HG02852 (cell line): ENCODE measurements around the gene ENTPD2.
"Not testable (repeated sequence)": the region's sequence is repeated elsewhere in the genome, so short reads cannot be mapped to it uniquely, and the experiment has no call there.

Experiments used
- ATAC-seq: cut with Tn5 transposase; IDR thresholded peaks from one replicate; pipeline ENCODE4 v1.9.1; 2021; ENCODE audit warnings: mild to moderate bottlenecking, moderate library complexity; ENCODE audit not compliant: unreplicated experiment

Gene ENTPD2

DNA sequence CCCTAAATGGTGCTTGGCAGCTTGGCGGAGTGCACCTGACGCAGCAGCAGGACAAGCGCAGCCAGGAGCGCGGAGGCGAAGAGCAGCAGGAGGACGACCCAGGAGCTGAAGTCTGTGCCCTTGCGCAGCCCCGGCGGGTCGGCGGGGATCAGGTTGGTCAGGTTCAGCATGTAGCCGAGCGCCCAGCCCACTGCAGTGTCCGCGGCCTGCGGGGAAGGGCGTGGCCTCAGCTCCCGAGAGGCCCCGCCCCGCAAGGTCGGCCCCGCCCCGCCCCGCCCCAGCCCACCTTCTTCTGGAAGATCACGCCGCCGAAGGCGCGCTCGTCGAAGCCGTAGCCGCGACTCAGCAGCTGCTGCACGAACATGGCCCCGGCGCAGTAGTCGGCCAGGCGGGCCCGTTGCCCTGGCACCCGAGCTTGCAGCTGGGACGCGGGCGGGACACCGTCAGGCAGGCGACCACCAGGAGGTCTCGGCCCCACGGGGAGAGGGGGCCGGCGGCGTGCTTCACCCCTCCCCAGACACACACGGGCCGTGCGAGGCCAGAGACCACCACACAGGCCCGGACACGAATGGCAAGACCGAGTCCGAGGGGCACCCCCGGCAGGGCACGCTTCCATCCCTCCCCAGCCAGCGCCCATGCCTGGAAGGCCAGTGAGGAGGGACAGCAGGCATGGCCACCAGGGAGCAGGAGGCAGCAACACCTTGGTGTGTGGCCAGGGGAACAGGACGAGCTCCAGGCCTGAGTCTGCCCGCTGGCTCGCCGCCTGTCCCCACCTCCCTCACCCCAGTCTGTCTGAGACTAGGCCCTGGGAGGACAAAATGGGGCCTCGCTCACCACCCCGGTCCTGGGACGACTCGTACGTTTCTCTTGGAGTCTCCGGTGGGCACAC is 5.0 kb downstream of the ENTPD2 start:
- no peak for ATAC-seq

- ATAC-seq: no peak
These were observed 7.6 kb downstream of the ENTPD2 start, which contains the start of gene NPDC1 for GRCh38 chr9:137046088-137046787. Gene NPDC1 (minus strand): TSS chr9:137046177. CDS start chr9:137045989, 188 bp downstream.

- no peak for ATAC-seq
These were observed 8.4 kb downstream of the ENTPD2 start for GRCh38 chr9:137045294-137046087.

DNA sequence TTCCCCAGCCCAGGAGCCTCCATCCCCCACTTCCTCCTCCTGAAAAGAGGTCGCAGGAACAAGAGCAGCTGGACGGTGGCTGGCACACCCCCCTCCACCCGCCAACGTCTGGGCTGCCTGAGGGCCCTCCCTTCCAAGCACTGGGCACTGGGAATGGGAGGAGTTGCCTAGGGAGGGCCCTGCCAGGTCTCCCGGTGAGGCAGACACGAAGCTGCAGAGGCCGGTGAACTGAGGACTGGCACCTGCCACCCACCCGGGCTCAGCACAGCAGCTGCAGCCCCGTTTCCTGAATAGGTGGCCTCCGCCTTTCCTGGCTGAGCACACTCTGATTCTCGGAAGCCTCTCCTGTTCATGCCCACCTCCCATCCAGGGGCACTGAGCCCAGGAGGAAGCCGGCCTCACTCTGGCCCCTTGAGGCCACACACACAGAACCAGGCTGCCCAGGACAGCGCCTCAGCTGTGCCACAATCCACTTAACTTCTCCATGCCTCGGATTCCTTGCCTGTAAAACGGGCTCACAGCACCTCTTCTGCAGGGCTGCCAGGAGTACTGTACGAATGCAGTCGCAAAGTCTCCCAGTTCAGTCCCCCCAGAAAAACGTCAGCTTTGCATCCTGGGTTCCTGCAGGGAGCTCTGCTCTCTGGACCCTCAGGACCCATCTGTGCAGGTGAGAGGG is 9.2 kb downstream of the ENTPD2 start:
- ATAC-seq: no peak

DNA sequence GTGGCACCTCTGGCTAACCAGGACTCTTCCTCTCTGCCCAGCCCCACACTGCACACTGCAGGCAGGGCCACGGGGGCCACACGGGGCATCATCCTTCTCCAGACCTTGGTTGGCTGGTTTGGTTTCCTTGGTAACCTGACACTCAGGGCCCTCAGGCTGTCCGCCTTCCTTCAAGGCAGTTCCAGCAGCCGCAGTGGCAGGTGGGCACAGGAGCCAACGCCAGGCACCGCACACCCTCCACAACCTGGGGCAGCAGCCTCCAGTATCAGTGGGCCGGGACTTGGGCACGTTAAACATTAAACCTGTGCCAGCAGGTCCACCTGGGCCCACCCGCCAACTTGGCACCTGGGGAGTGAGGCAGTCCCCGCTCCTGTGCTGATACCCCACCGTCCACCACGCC is 9.8 kb downstream of the ENTPD2 start:
- no peak for ATAC-seq

DNA sequence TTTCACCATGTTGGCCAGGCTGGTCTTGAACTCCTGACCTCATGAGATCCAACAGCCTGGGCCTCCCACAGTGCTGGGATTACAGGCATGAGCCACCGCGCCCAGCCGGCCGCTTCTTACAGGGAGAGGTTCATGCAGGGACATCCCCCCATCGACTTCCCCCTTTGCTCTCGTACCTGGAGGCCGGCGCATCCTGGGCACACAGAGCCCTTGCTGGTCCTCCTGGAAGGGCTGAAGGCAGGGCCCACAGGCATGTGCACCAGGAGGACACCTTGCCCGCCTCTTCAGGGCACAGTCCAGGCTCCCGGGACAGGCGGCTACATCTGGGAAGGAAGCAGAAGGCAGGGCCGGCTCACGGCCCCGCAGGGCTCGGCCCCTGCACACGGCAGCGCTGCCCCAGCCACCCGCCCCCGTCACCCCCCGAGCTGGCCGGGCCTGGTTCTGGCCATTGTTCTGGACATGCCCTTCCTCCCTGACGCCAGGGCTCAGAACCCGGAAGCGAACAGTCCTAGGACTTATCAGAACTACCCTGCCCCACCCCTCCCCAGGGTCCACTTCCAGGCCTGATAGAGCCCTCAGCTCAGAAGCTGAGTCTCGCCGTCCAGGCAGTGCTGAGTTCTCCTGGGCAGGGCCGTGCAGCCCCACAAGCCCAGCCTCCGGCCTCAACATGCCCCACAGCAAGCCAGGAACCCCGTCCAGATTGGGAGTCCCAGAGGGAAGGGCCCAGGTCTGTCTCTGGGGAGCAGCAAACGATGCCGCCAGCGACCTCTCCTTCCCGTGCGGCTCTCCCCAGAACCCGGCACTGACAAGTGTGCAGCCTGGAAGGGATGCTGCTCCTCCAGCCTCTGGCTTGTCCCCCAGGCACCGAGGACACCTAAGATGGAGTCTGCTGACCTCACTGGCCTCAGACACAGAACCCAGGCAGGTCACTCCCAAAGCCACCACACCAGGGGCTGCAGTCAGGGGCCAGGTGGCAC is 10.8 kb downstream of the ENTPD2 start:
- ATAC-seq: no peak

- ATAC-seq: no peak
These were observed 12.7 kb downstream of the ENTPD2 start for GRCh38 chr9:137041124-137041523.

GRCh38 chr9:137040568-137040967 is 13.3 kb downstream of the ENTPD2 start:
- no peak for ATAC-seq

DNA sequence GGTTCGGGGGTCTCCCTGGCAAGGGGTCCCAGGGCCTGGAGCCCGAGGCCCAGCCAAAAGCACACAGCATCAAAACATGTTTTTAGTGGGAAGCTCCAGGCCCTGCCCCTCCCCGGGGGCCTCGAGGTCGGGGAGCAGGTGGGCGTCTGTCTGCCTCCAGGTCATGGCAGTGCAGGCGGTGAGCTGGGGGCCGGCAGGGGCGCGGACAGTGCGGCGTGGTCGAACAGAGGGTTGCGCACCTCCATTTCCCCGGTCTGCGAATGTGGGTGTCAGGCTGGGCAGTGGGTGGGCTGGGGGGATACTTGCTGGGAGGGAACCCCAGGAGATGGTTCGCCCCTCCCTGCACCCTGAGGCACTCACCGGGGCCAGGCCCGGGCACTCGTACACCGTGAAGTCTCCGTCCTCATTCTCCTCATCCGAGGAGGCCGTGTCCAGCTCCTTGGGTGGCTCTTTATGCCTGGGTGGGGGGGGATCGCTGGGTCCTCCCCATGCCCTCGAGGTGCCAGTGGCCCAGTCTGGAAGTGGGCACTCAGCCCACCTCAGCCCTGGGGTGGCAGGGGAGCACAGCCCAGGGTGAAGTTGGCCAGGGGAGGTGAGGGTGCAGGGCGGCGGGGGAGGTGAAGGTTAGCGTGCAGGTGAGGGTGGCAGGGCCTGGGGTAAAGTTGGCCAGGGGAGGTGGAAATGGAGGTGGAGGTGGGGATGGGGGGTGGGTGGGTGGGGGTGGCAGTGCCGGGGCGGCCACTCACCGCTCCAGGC is 14.1 kb downstream of the ENTPD2 start:
- no peak for ATAC-seq

GRCh38 chr9:137038916-137039315 is 14.9 kb downstream of the ENTPD2 start:
- ATAC-seq: no peak

- ATAC-seq: no peak
These were observed 16.4 kb downstream of the ENTPD2 start for GRCh38 chr9:137037483-137037882.

DNA sequence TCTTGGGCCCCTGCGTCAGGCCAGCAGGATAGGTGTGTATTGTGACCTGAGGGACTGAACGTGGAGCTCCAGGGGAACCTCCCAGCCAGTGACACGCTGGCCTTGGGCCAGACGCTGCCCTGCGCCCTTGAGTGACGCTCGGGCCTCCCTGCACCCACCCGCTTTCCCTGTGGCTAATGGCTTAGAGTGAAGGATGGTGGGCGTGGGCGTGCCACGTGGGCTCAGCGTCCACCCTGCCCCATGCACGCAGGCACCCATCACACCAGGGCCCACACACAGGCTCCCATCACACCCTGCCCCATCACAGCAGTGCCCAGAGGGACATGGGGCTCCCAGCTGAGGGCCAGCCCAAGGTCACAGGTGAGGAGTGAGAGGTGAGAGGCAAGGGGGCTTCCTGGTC is 16.8 kb downstream of the ENTPD2 start:
- ATAC-seq: no peak

DNA sequence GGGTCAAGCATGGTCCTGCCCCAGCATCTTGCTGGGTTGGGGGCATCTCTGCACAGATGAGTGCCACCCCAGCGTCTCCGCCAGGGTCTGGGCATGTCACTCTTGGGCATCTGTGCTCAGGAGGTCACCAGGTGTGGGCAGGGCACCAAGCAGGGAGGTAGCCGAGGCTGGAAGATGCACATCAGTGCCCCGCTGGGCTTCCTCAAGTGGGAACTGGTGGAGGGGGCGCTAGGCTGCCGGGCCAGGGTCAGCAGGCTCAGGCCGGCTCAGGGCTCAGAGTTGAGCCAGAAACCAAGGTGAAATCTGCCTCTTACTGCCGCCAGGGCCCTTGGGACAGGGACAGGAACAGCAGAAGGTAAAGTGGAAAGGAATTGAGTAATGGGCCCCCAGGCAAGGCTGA is 17.9 kb downstream of the ENTPD2 start:
- no peak for ATAC-seq

DNA sequence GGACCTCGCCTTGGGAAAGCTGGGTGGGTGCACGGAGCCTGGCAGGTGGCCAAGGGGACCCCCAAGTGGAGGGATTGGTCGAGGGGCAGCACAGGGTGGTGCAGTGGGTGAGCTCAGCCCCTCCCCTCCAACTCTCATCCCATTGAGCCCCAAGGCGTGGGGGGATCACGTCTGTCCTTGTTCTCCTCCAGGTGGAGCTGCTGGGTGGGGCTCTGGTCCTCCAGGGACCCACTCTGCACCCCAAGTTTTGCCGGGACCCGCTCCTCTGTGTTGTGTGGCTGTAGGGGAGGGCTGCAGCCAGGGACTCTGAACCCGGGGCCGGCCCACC is 18.4 kb downstream of the ENTPD2 start:
- no peak for ATAC-seq

- no peak for ATAC-seq
These were observed 19.0 kb downstream of the ENTPD2 start for GRCh38 chr9:137034709-137035506.

DNA sequence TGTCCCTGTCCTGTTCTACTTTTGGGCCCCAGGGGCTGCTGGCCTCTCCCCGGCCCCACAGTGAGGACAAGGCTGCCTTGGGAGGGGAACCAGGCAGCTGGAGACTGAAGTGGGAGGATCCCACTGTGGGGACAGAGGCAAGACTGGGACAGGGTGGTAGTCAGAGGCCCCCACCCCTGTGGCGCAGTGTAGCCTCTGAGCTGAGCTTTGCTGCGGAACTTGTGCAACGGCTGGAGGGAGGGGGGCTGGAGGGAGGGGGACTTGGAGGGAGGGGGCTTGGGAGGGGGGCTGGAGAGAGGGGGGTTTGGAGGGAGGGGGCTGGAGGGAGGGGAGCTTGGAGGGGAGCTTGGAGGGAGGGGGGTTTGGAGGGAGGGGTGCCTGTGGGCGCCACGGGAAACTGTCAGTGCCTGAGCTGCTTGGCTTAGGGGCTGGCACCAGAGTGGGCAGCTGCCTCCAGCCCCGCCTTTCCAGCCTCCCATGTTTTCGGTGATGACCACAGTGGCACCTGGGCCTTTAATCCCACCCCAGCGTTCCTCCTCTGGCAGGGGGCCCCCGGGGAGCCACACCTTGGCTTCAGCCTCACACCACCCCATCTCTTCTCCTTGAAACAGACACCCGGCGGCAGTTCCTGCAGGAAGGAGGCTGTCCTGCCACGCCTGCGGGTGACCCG is 19.7 kb downstream of the ENTPD2 start:
- no peak for ATAC-seq

- ATAC-seq: not testable (repeated sequence)
These were observed 20.4 kb downstream of the ENTPD2 start for GRCh38 chr9:137033481-137033880.

DNA sequence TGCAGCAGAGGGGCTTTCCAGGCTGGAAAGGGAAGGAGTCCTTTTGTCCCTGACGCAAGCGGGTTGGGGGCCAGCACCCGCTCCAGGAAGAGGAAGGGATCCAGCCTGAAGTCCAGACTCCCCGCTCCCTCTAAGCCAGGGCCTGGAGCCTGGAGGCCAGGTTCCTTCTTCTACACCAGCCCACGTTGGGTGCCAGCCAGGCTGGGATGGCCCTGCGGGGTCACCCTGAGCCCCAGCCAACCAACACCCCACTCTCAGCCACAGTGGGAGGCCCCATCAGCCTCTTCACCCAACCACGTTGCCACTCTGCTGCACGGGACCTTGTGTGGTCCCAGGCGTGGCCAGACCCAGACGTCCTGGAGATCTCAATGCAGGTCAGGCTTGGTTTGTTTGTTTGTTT is 21.0 kb downstream of the ENTPD2 start:
- ATAC-seq: no peak
